NCI-H146 (cell line): ENCODE data around the gene GEN1.
"Not testable (repeated sequence)": the region's sequence is repeated elsewhere in the genome, so short reads cannot be mapped to it uniquely, and the experiment has no call there.

Experiments
- DNase-seq: peaks from one replicate; lab custom pipeline; 2025; lab: John Stamatoyannopoulos, UW

The GEN1 gene

GRCh38 chr2:17799301-17800120 is 45.6 kb downstream of the GEN1 start:
- no peak for DNase-seq

- peak; percentile 51 for DNase-seq
Observed at GRCh38 chr2:17800219-17800618, 46.3 kb downstream of the GEN1 start.

- DNase-seq: peak; percentile 16
Observed at GRCh38 chr2:17800693-17801458, 46.9 kb downstream of the GEN1 start.

GRCh38 chr2:17803497-17803896 is 49.6 kb downstream of the GEN1 start:
- DNase-seq: no peak

- no peak for DNase-seq
Observed at GRCh38 chr2:17804358-17804757, 50.4 kb downstream of the GEN1 start.

- no peak for DNase-seq
Observed at GRCh38 chr2:17805166-17805565, 51.2 kb downstream of the GEN1 start.

GRCh38 chr2:17805717-17806363 is 51.9 kb downstream of the GEN1 start:
- no peak for DNase-seq

- DNase-seq: no peak
Observed at GRCh38 chr2:17813010-17813741, 59.2 kb downstream of the GEN1 start.

GRCh38 chr2:17813742-17814473 is 60.0 kb downstream of the GEN1 start:
- DNase-seq: no peak

GRCh38 chr2:17814601-17815000 is 60.7 kb downstream of the GEN1 start:
- DNase-seq: no peak

GRCh38 chr2:17815468-17816184 is 61.7 kb downstream of the GEN1 start:
- DNase-seq: no peak

GRCh38 chr2:17816396-17817245 is 62.7 kb downstream of the GEN1 start, which contains the start of gene MSGN1:
Gene MSGN1 (plus strand): TSS chr2:17816460. CDS start chr2:17816519, 59 bp downstream.
- DNase-seq: no peak

GRCh38 chr2:17818235-17818815 is 64.4 kb downstream of the GEN1 start:
- no peak for DNase-seq

- DNase-seq: no peak
Observed at GRCh38 chr2:17821080-17821479, 67.1 kb downstream of the GEN1 start.

GRCh38 chr2:17821535-17822444 is 67.9 kb downstream of the GEN1 start:
- no peak for DNase-seq

GRCh38 chr2:17822445-17823117 is 68.6 kb downstream of the GEN1 start:
- DNase-seq: no peak

- not testable (repeated sequence) for DNase-seq
Observed at GRCh38 chr2:17823646-17824045, 69.7 kb downstream of the GEN1 start.

GRCh38 chr2:17827316-17827715 is 73.4 kb downstream of the GEN1 start:
- peak; percentile 26 for DNase-seq
